ENCODE results near the gene RNF130.
A peak's percentile ranks its signal among the peaks of the same experiment; 100 is the strongest.

RNF130 gene

DNA sequence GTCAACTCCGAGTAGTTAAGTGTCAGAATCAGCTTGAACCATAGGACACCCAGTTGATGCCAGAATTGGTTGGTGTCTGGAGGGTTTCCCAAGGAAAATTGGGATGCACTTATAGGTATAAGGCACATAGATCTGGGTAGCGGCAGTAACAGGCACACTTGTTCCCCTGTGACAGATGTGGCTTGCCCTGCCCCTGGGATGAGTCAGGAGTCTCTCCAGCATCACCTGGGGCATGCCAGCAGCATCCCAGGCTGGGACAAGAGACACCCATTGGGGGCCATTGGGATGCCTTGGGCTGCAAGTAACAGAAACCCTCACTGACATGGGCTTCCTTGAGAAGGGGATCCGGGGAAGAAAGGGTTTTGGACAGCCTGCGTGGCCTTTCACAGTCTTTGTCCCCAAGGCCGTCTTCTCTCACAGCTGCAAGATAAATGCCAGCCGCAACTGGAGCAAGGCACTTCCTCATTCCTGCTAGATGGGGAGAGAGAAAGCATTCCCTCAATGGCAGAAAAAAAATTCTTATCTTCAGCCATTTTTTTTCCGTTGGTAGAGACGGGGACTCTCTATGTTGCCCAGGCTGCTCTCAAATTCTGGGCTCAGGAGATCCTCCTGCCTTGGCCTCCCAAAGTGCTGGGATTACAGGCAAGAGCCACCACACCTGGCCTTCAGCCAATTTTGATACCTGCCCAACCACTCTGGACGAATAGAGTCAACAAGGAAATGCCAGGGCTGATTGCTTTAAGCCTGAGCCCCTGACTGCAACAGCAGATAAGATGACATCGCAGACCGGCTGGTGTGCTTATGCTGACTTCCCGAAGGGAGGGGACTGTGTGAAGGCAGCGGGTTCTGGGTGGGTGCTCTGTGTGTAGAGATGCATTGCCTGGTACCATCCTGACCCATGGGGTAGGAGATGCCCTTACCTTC lies 13.3 kb upstream of the RNF130 start:
- no peak for FAIRE-seq

DNA sequence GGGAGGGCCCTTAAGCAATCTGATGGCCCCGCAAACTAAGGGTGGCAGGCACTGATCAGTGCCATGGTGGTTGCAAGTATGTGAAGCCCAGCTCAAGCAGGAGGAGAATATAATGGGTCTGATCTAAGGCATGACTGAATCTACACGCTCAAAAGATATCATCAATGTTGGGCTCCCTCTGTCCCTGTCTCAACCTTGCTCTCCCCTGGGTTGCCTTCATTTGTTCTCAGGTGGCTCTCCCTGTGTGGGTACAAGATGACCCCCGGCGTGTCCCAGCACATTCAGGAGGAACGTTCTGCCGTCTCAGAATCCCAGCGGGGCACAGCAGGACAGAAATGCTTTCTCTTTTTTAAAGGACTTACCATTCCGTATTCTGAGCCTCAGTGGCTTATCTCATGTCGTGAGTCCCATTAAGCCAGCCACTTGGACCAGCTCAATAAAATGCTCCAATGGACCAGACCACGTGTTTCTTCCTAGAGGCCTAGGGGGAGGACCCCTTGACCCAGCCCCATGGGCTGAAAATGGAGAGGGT lies 12.0 kb upstream of the RNF130 start:
- FAIRE-seq = no peak

DNA sequence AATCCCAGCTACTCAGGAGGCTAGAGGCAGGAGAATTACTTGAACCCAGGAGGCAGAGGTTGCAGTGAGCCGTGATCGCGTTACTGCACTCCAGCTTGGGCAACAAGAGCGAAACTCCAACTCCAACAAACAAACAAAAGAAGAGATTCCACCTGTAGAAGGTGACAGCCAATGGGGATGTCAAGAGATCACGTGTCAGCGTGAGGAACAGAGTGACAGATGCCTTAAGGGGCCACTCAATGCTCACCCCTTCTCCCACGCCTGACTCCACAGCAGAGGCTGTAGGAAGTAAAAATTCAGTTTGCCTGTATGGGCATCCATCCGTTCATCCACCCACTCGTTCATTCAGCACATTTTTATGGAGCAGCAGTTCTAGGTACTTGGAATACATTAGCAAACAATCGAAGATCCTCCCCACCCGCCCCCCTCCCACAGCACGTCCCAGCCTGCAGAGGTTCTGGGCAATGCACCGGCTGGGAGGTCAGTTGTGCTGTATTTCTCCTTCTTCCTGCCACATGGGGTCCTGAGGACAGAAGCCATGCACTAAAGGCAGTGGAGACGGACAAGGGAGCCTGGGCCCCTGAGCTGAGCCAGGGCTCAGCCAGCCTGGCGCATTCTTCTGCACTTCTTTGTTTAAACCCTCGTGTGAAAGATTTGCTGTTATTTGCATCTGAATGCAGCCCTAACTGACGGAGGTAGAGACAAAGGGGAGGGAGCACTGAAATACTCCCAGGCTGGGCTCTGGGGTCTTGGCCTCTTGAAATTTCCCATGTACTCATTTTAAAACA lies 11.3 kb upstream of the RNF130 start:
- no peak for FAIRE-seq

DNA sequence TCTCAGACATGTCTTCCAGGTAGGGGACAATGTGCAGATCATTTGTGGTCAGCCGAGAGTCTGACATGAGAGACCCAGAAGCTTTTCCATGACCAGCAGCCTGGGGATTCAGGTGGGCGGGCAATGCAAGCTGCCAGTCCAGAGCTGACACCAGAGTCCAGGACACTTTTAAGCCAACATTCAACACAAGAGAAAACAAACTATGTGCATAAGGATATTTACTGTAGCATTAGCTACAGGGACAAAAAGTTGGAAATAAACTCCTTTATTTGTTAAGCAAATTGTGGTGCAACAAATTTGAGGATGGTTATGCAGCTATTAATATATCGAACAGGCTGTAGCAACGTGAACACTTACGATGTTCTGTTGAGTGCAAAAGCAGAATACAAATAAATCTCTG lies 9.9 kb upstream of the RNF130 start:
- FAIRE-seq = no peak

DNA sequence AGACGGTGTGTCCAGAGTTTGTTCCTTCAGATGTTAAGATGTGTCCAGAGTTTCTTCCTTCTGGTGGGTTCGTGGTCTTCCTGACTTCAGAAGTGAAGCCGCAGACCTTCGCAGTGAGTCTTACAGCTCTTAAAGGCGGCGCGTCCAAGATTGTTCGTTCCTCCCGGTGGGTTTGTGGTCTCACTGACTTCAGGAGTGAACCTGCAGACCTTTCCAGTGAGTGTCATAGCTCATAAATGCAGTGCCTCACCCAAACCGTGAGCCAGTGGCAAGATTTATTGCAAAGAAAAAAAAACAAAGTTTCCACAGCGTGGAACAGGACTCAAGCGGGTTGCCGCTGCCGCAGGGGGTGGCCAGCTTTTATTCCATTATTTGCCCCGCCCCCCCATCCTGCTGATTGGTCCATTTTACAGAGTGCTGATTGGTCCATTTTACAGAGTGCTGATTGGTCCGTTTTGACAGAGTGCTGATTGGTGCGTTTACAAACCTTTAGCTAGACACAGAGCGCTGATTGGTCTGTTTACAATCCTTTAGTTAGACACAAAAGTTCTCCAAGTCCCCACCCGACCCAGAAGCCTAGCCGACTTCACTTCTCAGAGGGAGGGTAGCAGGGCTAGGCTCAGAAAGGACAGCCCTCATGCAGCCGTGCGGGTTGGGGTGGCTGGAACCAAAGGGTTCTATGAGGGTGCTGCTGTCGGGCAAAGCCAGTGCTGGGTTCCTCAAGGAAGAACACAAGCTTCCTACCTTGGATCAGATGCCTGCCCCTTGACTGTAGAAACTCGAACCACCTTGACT lies 9.1 kb upstream of the RNF130 start:
- no peak for FAIRE-seq

DNA sequence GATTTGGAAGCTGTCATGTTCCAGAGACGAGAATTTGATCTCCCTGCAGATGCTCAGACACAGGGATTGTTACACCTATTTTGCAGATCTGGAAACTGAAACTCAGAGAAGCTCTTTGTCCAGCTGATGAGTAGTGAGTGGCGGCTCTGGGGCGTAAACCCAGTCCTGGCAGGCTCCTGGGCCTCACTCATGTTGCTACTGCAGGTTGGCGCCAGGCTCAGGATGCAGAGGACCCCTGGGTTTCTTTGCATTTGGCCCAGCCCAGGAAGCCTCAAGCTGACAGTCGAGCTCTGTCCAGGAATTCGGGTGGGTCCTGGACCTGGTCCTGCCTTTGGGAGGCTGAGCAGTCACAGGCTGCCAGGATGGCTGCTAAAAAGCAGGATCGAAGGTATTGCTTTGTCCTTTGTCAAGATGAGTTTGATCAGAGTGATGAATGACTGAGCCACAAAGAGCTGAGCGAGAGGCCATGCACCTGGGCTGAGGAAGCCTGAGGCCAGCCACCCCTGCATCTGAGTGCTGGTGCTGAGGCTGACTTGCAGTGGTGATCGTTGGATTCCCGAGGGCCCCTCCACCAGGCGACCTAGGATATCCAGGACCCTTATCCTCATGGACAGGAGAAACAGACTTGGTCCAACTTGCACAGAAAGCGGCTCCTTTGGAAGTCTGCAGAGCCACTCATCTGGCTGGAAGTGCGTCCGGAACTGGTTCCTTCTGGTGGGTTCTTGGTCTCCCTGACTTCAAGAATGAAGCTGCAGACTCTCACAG lies 8.3 kb upstream of the RNF130 start:
- FAIRE-seq = no peak

DNA sequence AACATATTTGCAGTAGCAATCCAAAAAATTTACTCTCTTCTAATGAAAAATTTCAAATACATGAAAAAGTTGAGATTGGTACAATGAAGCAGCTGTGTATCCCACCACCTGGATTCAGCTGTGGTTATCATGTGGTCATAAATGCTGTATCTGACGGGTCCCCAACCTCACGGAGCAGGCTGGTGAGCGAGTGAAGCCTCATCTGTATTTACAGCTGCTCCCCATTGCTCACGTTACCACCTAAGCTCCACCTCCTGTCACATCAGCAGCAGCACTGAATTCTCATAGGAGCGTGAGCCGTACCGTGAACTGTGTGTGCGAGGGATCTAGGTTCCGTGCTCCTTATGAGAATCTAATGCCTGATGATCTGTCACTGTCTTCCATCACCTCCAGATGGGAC lies 6.8 kb upstream of the RNF130 start:
- no peak for FAIRE-seq

DNA sequence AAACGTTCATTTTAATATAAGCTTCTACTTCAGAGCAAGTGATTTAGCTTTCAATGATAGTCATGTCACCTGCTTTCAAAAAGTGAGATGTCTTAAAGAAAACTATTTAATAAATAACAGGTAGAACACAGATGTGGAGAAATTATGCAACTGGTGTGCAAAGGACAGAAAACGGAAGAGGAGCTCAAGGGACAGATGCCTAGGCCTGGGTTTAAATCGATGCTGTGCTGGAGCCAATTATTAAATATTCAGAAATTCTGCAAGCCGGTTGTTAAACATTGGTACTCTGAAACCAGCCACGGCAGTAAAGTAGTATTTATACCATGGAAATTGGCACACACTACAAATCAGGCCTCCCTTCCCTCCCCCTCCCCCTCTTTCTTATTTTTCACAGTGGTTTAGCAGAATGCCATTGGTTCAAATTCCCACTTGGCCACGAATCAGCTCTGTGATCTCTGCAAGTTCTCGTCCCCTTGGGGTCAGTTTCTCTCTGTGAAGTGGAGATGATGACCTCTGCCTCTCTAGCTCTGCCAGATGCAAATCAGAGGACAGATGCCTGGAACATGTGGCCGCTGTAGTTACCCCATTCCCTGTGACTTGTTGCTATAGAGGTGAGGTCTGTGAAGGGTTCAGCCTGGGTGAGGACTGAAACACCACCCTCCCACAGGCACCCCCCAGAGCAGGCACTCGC lies 6.2 kb upstream of the RNF130 start:
- FAIRE-seq = no peak

DNA sequence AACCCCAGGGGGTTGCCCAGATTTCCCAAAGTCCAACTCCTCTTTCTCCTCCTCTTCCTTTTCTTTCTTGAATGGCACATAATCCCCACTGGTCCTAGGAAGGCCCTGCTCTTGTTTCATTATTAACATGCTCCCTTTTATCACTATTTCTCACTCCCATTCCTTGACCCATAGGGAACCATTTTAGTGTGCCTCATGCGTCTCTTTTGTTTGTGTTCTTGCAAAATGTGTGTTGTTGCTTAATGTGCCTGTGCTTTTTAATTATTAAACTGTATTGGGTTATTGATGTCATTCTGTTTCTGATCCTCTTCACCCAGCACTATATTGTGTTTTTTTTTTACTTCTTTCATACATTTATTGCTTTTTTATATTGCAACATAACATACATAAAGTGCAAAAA lies 4.1 kb upstream of the RNF130 start:
- no peak for FAIRE-seq

DNA sequence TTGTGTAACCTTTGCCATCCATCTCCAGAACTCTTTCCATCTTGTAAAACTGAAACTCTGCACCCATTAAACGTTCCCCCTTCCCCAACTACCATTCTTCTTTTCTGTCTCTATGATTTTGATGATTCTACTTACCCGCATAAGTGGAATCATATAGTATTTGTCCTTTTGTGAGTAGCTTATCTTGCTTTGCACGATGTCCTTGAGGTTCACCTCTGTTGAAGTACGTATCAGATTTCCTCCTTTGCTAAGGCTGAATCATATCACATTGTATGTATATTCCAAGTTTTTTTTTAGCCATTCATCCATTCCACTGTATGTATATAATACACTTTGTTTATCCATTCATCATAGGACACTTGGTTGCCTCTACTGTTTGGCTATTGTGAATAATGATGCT lies 2.9 kb upstream of the RNF130 start:
- no peak for FAIRE-seq

DNA sequence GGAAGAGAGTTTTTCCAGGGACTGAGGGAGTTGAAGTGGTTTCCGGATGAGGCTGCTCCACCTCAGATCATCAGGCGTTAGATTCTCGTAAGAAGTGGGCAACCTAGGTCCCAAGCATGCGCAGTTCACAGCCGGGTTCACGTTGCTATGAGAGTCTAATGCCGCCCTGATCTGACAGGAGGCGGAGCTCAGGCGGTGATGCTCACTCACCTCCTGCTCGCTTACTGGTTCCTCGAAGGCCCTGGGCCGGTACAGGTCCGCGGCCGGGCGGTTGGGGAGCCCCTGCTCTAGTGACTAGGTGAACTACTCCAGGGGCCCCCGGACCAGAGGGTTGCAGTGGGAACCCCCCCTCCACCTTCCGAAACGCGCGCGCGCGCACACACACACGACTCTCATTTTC lies 997 bp upstream of the RNF130 start:
- no peak for FAIRE-seq

DNA sequence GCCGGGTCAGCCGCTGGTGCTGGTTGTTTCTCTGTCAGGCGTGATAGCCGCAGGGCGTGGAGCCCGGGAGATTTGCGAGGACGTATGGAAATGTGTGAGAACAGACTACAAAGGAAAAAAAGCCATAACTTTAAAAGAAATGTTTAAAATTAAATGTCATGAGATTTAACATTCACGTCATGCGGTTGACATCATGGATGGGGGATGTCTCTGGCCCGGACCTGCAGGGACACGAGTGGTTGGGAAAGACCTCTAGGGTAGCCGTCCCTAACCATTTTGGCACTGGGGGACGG lies 643 bp upstream of the RNF130 start:
- no peak for FAIRE-seq

DNA sequence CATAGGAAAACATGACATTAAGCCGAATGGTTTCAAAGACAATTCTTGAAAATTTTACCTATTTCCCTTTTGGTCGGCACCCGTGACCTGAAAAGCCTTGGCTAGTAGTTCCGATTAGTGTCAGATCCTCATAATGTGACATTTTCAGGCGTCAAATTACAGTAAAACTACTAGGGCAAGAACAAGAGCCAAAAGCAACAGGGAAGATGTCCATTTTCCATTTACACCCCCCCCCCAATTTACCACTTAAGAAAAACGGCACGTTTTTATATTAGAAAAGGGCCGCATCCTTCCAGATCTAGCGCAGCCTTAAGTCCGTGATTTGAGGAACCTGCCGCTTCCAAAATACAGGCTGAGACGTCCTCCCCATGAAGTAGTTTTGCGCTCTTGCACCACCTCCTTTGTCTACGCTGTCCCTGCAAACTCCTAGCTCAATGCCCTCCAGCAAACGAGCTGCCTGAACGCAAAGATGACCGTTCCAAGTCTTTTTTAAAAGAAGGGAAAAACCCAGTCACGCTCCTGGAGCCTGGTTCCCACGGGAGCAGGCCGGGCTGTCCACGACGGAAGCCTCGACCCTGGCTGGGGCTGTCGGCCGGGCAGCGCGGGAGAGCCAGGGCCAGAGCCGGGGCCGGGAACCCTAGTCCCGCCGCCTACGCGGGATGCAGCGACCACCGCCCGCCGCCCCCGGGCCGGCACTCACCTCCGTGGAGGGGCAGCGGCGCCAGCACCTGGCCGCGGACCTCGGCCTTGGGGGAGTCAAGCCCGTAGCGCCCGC lies 616 bp downstream of the RNF130 start:
- no peak for FAIRE-seq

DNA sequence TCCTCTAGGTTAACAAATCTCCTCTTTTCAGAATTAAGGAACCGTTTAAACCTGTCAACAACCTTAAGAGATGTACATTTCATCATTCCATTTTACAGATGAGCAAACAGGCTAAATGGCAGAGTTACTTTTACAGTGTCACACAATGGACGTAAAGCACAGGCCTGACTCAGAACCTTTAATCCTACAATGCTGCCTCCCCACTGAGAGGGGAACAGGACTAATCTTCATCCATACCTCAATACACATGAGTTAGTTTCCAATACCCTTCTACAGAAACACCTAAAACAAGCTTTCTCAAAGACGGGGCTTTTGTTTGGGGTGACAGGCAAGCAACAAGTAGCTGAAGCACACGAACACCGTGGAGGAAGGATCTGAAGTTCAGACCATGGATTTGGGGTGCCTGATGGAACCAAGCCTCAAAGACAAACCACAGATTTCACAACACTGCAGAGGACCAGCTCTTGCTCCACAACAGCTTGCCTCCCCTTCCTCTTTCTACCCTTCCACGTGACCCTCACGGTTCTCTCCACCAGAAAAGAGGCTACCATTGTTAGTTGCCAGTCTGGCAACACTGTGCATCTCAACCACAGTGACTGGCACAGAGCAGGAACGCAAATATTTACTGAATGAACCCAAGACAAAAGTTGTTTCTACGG lies 1.8 kb downstream of the RNF130 start:
- FAIRE-seq = no peak

DNA sequence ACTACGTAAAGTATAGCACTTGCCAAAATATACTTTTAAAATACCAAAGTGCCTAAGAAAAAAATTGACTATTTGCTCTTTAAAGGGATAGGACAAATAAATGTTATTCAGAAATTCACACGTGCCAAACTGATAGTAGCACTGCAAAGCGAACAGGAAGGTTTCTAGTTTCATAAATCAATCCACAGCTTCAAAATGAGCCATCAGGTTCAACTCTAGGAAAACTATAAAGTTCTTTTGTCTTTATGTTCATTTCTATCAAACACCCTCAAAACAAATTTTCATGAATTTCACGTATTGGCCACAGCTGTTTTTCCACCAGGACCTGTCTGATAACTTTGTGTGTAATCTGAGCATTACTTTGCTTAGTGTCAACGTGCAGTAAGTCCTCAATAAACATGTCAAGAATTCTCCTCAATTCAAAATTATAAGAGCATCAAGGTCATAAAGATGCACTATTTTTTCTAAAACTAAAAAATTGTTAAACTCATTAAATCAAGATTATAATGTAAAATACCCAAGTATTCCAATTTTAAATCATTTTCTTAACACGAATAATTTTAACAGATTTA lies 3.0 kb downstream of the RNF130 start:
- FAIRE-seq = peak; percentile 47

DNA sequence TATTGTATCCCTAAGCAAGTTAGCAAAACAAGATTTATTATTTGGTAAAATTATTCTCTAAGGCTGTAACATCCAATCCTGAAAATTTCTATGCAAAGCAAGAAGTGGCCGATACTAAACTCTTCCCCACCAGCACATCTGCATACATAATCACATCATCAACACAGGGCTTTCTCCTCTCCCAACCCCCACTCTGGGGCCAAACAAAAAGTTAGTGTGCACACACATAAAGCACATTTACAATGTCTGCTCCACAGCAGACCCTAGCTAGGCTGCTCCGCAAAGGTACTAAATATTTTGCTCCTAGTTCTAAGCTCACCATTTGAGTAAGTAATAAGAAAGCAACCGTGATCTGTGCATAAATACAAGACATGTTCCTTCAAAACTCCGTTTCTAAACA lies 3.6 kb downstream of the RNF130 start:
- FAIRE-seq = no peak

DNA sequence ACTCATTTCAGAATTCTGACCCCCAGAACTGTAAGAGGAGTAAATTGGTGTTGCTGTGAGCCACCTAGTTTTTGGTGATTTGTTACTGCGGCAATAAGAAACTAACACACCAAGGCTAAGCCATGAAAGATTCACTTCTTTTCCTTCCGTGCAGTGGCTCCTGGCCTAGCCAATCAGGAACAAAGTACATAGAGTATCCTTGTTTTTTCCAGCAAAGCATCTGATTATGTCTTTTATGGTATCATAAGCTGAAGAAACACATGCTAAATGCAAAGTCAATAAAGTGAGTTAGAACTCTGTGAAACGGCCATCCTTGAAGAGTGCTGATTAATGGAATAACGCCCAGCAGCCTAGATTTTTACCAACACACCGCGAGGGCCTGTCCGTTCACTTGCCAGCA lies 11.4 kb downstream of the RNF130 start:
- FAIRE-seq = no peak

DNA sequence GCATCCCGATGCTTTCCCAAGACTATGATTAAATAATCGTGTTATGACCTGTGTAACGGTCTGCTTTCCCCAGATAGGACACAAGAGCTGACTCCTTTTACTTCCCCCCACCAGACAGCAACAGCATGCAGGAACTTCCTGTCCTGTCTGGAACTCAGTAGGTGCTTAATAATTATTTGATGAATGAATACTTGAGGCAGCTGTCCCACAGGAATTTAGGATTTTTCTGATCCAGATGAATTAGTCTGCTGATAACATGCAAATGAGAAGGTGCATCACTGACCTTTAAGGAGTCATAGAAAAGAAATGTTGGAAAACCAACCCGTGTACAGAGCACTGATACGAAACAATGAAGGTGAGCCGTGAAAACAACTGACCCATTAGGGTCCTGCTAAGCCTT lies 12.2 kb downstream of the RNF130 start:
- FAIRE-seq = no peak

DNA sequence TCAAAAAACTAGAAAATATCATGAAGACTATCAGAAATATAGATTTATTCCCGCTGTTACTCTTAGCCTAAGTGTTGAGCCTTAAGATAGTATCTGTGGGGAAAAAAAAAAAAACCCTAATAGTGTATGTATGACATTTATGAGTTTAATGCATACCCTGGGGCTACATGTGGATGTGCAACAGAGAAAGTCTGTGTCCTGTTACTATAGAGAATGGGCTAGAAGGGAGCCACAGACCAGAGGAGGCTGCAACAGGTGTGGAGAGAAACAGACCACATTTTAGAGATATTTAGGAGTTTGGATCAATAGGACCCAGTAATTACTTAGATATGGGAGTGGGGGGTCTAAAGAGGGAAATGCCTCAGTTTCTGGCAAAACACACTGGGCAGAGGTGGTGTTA lies 15.4 kb downstream of the RNF130 start:
- no peak for FAIRE-seq

DNA sequence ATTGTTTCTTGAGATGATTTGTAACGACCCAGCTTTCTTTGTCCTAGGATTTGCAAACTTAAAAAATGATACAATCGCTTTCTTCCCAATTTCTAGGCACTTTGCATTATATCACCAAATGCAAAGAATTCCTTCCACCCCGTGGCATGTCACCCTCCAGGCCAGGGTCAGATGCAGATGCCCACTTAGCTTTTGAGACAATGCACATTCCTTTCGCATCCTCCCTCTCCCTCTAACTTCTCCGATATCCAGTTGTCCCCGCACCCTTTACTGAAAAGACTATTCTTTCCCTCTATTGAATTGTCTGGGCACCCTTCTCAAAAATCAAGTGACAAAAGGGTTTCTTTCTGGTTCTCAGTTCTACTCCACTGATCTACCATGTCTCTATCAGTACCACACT lies 17.3 kb downstream of the RNF130 start:
- FAIRE-seq = no peak
